Measurements from ENCODE around the gene BRPF1.
A peak's percentile ranks its signal among the peaks of the same experiment; 100 is the strongest.

The BRPF1 gene

DNA sequence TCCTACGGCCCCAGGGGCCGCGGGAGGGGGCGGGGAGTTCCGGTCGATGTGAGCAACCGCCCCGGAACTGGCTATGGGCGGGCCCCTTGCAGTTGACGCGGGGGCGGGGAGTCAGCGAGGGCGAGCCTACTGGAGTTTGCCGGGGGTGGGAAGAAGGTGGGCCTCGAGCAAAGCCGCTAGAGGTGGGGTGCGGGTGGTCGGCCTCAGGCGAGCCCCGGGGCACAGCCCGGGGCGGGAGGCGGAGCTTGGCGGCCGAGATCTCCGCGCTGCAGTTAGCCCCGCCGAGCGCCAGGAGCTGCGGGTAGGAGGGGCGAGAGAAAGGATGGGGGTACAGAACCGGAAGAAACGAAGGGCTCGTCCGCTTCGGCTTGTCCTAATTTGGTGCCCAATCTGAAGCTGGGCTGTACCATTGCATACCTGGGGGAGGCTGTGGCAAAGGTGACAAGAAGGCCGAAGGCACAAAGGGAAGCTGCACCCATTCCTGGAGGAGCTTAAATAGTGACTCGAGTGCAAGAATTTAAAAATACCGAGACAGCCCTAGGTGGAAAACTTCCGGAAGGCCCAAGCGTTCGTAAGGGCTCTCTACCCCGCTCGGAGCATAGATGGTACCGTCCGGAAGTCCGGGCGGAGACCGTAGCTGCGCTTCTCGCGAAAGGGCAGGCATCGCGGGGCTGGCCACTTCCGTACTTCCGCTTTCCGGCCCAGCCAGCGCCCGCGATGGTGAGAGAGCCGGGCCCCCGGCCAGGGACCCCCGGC lies 61.0 kb downstream of the BRPF1 start, which contains the start of the genes ARPC4 and TADA3:
ARPC4 (plus strand) TSS at position 678 of the 756 bp plus-strand sequence; CDS start at position 718, 40 bp downstream.
TADA3 (minus strand) TSS at position 69 of the 756 bp plus-strand sequence. CDS start 1,007 bp downstream, outside the sequence.
- peak; percentile 98 for DNase-seq

DNA sequence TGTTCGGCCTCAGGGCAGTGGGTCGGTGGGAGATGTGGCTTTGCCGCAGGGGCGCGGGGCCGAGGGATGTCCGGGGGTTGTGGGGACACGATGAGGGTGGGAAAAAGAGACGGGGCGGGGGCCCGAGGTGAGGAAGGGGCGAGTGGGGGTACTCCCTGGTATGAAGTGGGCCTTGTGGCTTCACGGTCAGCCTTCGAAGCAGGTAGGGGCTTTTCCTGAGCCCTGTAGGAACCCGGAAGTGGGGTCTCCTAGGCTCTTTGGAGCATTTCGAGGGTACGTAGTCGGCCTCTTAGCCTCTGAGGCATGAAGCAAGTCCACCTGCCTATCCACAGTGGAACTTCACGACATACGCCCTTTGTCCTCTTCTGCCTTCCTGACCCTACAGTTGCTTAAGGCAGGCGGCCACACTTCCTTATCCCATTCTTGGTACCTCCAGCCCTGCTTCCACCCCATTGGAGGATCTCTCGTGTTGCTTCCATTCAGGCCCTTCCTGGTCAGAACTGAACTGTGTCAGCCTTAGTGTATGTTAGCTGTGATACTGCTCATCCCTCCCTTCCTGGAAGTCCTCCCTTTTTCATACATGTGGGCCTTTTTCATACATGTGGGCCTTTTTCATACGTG lies 61.7 kb downstream of the BRPF1 start:
- DNase-seq, result peak; percentile 33

DNA sequence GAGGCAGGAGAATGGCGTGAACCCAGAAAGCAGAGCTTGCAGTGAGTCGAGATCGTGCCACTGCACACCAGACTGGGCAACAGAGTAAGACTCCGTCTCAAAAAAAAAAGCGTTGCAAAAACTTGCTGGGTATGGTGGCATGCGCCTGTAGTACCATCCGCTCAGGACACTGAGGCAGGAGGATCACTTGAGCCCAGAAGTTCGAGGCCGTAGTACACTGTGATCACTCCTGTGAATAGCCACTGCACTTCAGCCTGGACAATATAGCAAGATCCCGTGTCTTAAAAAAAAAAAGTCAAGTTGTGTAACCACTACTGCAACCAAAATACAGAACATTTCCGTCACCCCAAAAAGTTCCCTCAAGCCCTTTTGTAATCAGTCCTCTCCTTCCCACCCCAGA lies 62.9 kb downstream of the BRPF1 start:
- DNase-seq, result no peak

DNA sequence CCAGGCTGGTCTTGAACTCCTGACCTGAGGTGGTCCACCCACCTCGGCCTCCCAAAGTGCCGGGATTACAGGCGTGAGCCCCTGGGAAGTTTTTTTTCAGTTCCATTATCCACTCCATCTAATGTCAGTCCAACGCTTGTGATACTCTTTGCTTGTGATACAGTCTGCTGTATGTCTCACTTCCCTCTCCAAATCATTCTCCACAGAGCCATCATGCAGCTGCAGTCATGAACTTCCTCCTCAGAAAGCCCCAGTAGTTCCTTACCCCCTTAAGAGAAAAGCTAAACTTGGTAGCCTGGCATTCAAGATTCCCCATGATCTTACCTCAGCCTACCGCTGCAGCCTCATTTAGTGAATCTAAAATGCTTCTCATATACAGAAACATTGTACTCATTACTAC lies 63.7 kb downstream of the BRPF1 start:
- no peak for DNase-seq

DNA sequence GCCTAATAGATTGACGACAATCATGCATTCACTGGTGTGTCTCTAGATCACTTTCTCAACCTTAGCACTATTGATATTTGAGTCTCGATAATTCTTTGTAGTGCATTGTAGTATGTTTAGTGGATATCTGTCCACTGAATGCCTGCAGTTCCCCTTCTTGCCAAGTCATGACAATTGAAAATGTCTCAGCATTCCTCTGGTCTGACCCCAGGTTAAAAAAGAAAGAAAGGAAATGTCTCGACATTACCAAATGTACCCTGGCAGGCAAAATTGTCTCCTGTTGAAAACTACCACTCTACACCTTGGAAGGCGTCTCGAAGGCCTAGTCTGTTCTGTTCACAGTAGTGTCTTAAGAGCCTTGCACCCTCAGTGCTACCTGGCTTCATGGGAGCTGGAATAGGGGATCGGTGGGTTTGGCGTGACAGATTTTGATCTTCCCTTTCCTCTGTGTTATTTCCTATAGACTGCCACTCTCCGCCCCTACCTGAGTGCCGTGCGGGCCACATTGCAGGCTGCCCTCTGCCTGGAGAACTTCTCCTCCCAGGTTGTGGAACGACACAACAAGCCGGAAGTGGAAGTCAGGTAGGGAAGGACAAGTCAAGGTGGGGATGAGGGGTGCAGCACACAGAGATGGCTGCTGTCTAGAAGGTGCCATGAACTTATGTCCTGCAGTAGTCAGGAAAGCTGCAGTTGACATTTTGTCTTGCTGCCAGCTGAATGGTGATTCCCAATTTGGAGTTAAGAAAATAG lies 65.8 kb downstream of the BRPF1 start:
- no peak for DNase-seq

All from fibroblast of skin of scalp (primary cell).